Naive thymus-derived CD4-positive, alpha-beta T cell (primary cell): ENCODE results near the gene EVPL. TPM values are rescaled to one million over a fixed set of nuclear protein-coding genes. Genes with fewer than 3 reads are reported as not detected.

Experiments
- ATAC-seq: fragments of 150-1000 bp; cut with Tn5 transposase; 2 replicates; pipeline ENCODE4 v1.10.0; 2021; ENCODE audit warnings: mild to moderate bottlenecking, moderate library complexity
- CTCF ChIA-PET: fragments of 350-600 bp; sonication (Branson Sonifier 250); formaldehyde crosslinking; loops from one replicate; lab custom pipeline; 2021; ENCODE audit warnings: antibody characterized with exemption; lab: Charles Lee
- POLR2A ChIA-PET: fragments of 350-600 bp; sonication (Branson Sonifier 250); formaldehyde crosslinking; loops from one replicate; lab custom pipeline; 2021; ENCODE audit warnings: antibody characterized with exemption, inconsistent platforms; lab: Charles Lee
- DNase-seq, 9 donors: peaks; one replicate each; pipeline versions ENCODE4 v3.0.0 to v3.0.0-alpha.2; 2020 to 2022; ENCODE audit warnings: mixed read lengths in 1 of 9
- H3K27ac ChIP-seq: one replicate; pipeline ENCODE4 v1.7.0; 2013; ENCODE audit warnings: mild to moderate bottlenecking, low read depth, low read length, moderate library complexity
- H3K27me3 ChIP-seq, 2 donors: one replicate each; pipeline ENCODE4 v1.7.0; 2013; ENCODE audit warnings: low read length in 2 of 2, mild to moderate bottlenecking in 2 of 2, moderate library complexity in 2 of 2; ENCODE audit not compliant: control insufficient read depth in 2 of 2, insufficient read depth in 2 of 2
- H3K36me3 ChIP-seq, 3 experiments: 1 replicate in 2 of 3; 2 replicates in 1 of 3; pipeline ENCODE4 v1.7.0; 2013; ENCODE audit warnings: low read length in 3 of 3, mild to moderate bottlenecking in 3 of 3, moderate library complexity in 1 of 3; ENCODE audit not compliant: insufficient read depth in 3 of 3, control insufficient read depth in 2 of 3
- H3K4me1 ChIP-seq, 2 donors: one replicate each; pipeline ENCODE4 v1.7.0; 2013; ENCODE audit warnings: low read length in 2 of 2, mild to moderate bottlenecking in 2 of 2, moderate library complexity in 1 of 2; ENCODE audit not compliant: control insufficient read depth in 2 of 2, insufficient read depth in 2 of 2
- H3K4me3 ChIP-seq: 2 replicates; pipeline ENCODE4 v1.7.0; 2013; ENCODE audit warnings: mild to moderate bottlenecking, low read length
- H3K9me3 ChIP-seq, 3 experiments: 1 replicate in 2 of 3; 2 replicates in 1 of 3; pipeline ENCODE4 v1.7.0; 2013; ENCODE audit warnings: low read length in 3 of 3; ENCODE audit not compliant: control insufficient read depth in 2 of 3
- H3K27ac Mint-ChIP-seq, 9 donors: one replicate each; pipeline ENCODE4 v1.8.0; 2020 to 2022; ENCODE audit warnings: mixed read lengths in 9 of 9, mild to moderate bottlenecking in 8 of 9, moderate library complexity in 5 of 9, inconsistent platforms in 2 of 9
- H3K27me3 Mint-ChIP-seq, 5 donors: one replicate each; pipeline ENCODE4 v1.8.0; 2021 to 2022; ENCODE audit warnings: mixed read lengths in 5 of 5, mild to moderate bottlenecking in 1 of 5
- H3K36me3 Mint-ChIP-seq, 5 donors: one replicate each; pipeline ENCODE4 v1.8.0; 2020 to 2022; ENCODE audit warnings: mixed read lengths in 5 of 5, mild to moderate bottlenecking in 3 of 5, inconsistent platforms in 1 of 5
- H3K4me1 Mint-ChIP-seq, 7 donors: one replicate each; pipeline ENCODE4 v1.8.0; 2020 to 2022; ENCODE audit warnings: mixed read lengths in 7 of 7, mild to moderate bottlenecking in 3 of 7, inconsistent platforms in 1 of 7
- H3K4me3 Mint-ChIP-seq, 10 donors: one replicate each; pipeline ENCODE4 v1.8.0; 2020 to 2022; ENCODE audit warnings: mild to moderate bottlenecking in 10 of 10, mixed read lengths in 10 of 10, moderate library complexity in 6 of 10, inconsistent platforms in 2 of 10
- H3K9me3 Mint-ChIP-seq, 11 donors: one replicate each; pipeline ENCODE4 v1.8.0; 2020 to 2022; ENCODE audit warnings: mixed read lengths in 11 of 11, mild to moderate bottlenecking in 4 of 11, inconsistent platforms in 1 of 11, moderate library complexity in 1 of 11
- intact Hi-C, 2 donors: fragments of 100-400 bp; cut with micrococcal nuclease; formaldehyde crosslinking; loops; one replicate each; pipeline ENCODE4 v1.15.1; 2023
- polyA plus RNA-seq, 2 donors: library from polyadenylated mRNA; unstranded; fragments of 300-500 nt; fragmentation: Illumina TruSeq; gene quantifications; one replicate each; pipeline ENCODE4 v1.2.3, GENCODE V29; 2021
- total RNA-seq, 6 experiments: library from RNA in 5 of 6; stranded (reverse) in 5 of 6; gene quantifications; 1 replicate in 5 of 6; 2 replicates in 1 of 6; pipeline ENCODE4 v1.2.3 and lab custom pipeline; 2021 to 2026

Gene EVPL
- total and polyA plus RNA-seq, 7 experiments from 2014 or later = 0.07 to 2.7 (median 0.36) TPM; not detected in 1

DNA sequence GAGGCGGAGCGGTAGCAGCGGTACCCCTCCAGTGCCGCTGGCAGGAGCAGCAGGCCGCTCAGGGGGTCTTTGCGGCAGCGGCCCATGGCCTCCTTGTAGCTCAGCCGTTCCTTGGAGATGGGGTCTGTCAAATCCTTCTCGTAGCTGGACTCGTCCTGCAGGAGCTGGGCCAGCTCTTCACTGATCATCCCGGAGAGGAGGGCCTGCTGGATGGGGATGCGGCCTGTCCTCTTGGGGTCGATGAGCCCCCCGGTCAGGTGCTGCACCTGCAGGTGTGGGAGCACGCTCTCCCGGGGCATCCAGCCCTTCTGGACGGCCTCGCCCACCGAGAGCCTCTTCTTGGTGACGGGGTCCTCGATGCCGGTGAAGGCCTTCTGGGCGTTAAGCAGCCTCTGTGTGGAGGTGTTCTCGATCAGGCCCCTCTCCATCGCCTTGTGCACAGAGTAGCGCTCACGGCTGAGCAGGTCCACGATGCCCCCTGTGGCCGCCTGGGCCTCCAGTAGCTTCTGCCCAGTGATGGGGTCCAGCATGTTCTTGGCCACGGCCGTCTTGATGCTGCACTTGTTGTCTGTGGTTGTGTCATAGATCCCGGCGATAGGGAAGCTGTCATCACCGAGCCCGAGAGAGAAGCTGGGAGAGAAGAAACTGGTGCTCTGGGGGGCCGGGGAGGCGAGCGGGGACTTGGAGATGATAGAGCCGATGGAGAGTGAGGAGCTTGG lies 19.8 kb downstream of the EVPL start:
- Mint-ChIP-seq H3K9me3 (peaks cover 0 to 3% (median 0%) of the 10 kb centered on the region in 11 donors), H3K27me3 (no peaks in the 10 kb centered on the region), H3K4me3 (no peak overlapping the region), H3K36me3 (peaks cover 0 to 4% (median 0%) of the 10 kb centered on the region in 5 donors), H3K27ac (no peak overlapping the region), H3K4me1 (peaks cover 0 to 7% (median 4%) of the 10 kb centered on the region in 7 donors)
- Histone ChIP-seq H3K4me3 (no peak overlapping the region), H3K4me1 (no peaks in the 10 kb centered on the region), H3K27ac (no peak overlapping the region), H3K36me3 (no peaks in the 10 kb centered on the region), H3K27me3 (no peaks in the 10 kb centered on the region), H3K9me3 (no peaks in the 10 kb centered on the region)
- no peak for ATAC-seq
- intact Hi-C loops = no loop called here
- ChIA-PET CTCF (interaction anchor here (0.7 to 1.7 kb wide), 3 partner anchors 53 to 101 kb away, joined by 3 to 6 read pairs (median 6); no protein-coding TSS in a partner anchor), POLR2A (interaction anchor here (1.1 kb wide), 1 partner anchor 9 kb away, joined by 4 read pairs; no protein-coding TSS in a partner anchor)
- no peak for DNase-seq

DNA sequence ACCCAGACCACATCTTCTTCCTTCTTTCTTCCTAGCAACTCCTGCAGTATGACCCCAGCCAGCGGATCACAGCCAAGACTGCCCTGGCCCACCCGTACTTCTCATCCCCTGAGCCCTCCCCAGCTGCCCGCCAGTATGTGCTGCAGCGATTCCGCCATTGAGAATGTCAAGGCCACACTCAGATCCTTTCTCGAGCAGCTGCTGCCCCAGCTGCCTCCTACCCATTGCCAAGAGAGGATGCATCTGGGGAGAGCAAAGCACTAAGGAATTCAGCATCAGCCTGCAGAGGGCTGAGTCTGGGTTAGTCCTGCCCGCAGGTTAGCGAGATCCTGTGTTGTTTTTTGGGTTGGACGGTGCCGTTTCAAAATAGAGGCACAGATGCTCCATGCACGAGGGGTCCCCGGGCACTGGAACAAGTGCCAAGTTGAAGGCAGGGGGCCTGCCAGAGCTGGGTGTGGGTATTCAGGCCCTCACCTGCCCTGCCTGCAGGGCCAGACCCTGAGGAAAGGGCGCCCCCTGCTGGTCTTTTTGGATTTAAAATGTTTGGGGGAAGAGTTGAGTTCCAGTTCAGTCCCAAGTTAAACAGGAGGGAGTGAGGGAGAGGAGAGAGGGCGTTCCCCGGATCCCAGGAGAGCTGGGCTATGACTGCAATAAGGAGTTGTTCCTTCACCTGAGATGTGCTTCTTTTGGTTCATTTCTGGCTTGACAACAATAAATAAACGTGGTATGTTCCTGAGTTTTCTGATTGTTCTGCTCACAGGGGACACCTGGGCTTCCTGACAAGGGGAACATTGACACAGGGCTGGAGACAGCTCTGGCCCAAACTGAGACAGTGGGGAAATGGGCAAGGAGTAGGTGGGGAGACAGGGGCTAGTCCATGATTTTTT lies 21.6 kb downstream of the EVPL start:
- Mint-ChIP-seq H3K4me1 (peaks cover 0 to 7% (median 4%) of the 10 kb centered on the region in 7 donors), H3K9me3 (peaks cover 0 to 3% (median 0%) of the 10 kb centered on the region in 11 donors), H3K27ac (peak overlapping the region in 3 of 9 donors; percentile 47 to 65 (median 55)), H3K27me3 (no peaks in the 10 kb centered on the region), H3K36me3 (peaks cover 0 to 4% (median 0%) of the 10 kb centered on the region in 5 donors), H3K4me3 (no peak overlapping the region)
- H3K4me3 ChIP-seq = no peak overlapping the region
- DNase-seq (peak; percentile 57 to 87 (median 73)), ATAC-seq (peak; percentile 77)
- H3K27ac ChIP-seq = no peak overlapping the region
- H3K4me1 ChIP-seq = no peaks in the 10 kb centered on the region
- no peaks in the 10 kb centered on the region for H3K36me3 ChIP-seq
- intact Hi-C loops = loop anchor here (1.0 to 2.0 kb wide), 4 partner anchors 26 to 253 kb away; partner anchors contain the start of genes ACOX1 (in 1 of the 2), TEN1 (in 1 of the 2) and WBP2 (in 1 of the 2)
- H3K9me3 ChIP-seq = no peaks in the 10 kb centered on the region
- CTCF ChIA-PET = interaction anchor here (0.6 to 3.4 kb wide), 21 partner anchors 8 to 1955 kb away, joined by 3 to 33 read pairs (median 4); partner anchors contain the start of gene MRPL38
- H3K27me3 ChIP-seq = no peaks in the 10 kb centered on the region
- POLR2A ChIA-PET = interaction anchor here (0.6 to 1.8 kb wide), 7 partner anchors 25 to 211 kb away, joined by 3 to 10 read pairs (median 4); partner anchors contain the start of genes MRPL38 and WBP2

DNA sequence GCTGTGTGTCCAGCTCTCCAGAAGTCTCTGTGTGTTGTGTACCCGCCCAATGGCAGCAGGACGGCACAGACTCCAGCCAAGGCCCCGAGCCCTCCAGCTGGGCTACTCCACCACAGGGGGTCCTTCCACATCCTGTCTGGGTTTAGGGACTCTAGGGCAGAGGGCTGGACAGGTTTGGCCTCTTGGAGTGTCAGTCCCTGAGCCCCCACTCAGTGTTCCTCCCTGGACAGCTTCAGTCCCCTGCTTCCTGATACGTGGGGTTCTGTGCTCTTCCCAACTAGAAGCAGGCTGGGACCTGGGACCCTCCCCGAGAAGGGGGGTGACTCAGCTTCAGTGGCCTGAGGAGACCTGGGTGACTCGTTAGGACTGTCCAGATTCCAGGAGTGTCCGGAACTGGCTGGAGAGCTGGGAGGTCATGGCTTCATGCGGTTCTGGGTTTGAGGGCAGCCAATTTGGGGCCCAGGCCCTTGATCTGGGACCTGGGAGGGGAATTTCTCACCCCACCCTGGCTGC lies 22.3 kb downstream of the EVPL start:
- ATAC-seq = no peak
- DNase-seq = no peak
- H3K9me3 Mint-ChIP-seq = peaks cover 0 to 3% (median 0%) of the 10 kb centered on the region in 11 donors
- H3K27me3 ChIP-seq = no peaks in the 10 kb centered on the region
- ChIA-PET CTCF (interaction anchor here (0.7 to 3.4 kb wide), 15 partner anchors 8 to 394 kb away, joined by 3 to 33 read pairs (median 4); partner anchors contain the start of gene MRPL38), POLR2A (interaction anchor here (1.4 to 1.8 kb wide), 4 partner anchors 95 to 150 kb away, joined by 3 to 10 read pairs (median 4); partner anchors contain the start of genes MRPL38 and WBP2)
- H3K4me3 Mint-ChIP-seq = no peak overlapping the region
- peaks cover 0 to 4% (median 0%) of the 10 kb centered on the region in 5 donors for H3K36me3 Mint-ChIP-seq
- no peaks in the 10 kb centered on the region for H3K4me1 ChIP-seq
- intact Hi-C loops = loop anchor here (1.0 to 2.0 kb wide), 4 partner anchors 26 to 252 kb away; partner anchors contain the start of genes ACOX1 (in 1 of the 2), TEN1 (in 1 of the 2) and WBP2 (in 1 of the 2)
- H3K4me3 ChIP-seq = no peak overlapping the region
- H3K9me3 ChIP-seq = no peaks in the 10 kb centered on the region
- no peak overlapping the region for H3K27ac ChIP-seq
- no peaks in the 10 kb centered on the region for H3K27me3 Mint-ChIP-seq
- H3K4me1 Mint-ChIP-seq = peaks cover 0 to 7% (median 4%) of the 10 kb centered on the region in 7 donors
- no peak overlapping the region for H3K27ac Mint-ChIP-seq
- no peaks in the 10 kb centered on the region for H3K36me3 ChIP-seq

DNA sequence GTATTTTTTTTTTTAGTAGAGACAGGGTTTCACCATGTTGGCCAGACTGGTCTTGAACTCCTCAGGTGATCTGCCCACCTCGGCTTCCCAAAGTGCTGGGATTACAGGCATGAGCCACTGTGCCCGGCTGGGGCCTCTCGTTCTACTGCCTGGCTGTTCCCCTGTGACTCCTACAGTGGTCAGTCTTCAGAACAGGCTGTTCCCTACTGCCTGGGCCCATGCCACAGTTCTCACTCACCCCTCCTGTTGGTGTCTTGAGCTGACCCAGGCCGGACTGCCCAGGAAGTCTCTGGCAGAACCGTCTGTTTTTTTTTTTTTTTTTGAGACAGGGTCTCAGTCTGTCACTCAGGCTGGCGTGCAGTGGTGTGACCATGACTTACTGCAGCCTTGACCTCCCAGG lies 23.2 kb downstream of the EVPL start:
- H3K4me3 Mint-ChIP-seq = no peak overlapping the region
- no peak overlapping the region for H3K27ac ChIP-seq
- H3K27ac Mint-ChIP-seq = no peak overlapping the region
- CTCF ChIA-PET = interaction anchor here (0.6 to 3.4 kb wide), 9 partner anchors 10 to 394 kb away, joined by 3 to 33 read pairs (median 3); partner anchors contain the start of gene MRPL38
- intact Hi-C loops = loop anchor here in 1 of 2 donors (2.0 kb wide), 1 partner anchor 251 kb away; no protein-coding TSS in a partner anchor
- POLR2A ChIA-PET = interaction anchor here (0.7 to 1.8 kb wide), 2 partner anchors 35 to 94 kb away, joined by 3 to 4 read pairs; no protein-coding TSS in a partner anchor
- H3K9me3 ChIP-seq = no peaks in the 10 kb centered on the region
- no peaks in the 10 kb centered on the region for H3K36me3 ChIP-seq
- ATAC-seq (no peak), DNase-seq (no peak)
- no peaks in the 10 kb centered on the region for H3K4me1 ChIP-seq
- no peaks in the 10 kb centered on the region for H3K27me3 Mint-ChIP-seq
- H3K4me1 Mint-ChIP-seq = peaks cover 0 to 7% (median 4%) of the 10 kb centered on the region in 7 donors
- peaks cover 0 to 4% (median 0%) of the 10 kb centered on the region in 5 donors for H3K36me3 Mint-ChIP-seq
- no peak overlapping the region for H3K4me3 ChIP-seq
- H3K27me3 ChIP-seq = no peaks in the 10 kb centered on the region
- H3K9me3 Mint-ChIP-seq = peaks cover 0 to 3% (median 0%) of the 10 kb centered on the region in 11 donors

DNA sequence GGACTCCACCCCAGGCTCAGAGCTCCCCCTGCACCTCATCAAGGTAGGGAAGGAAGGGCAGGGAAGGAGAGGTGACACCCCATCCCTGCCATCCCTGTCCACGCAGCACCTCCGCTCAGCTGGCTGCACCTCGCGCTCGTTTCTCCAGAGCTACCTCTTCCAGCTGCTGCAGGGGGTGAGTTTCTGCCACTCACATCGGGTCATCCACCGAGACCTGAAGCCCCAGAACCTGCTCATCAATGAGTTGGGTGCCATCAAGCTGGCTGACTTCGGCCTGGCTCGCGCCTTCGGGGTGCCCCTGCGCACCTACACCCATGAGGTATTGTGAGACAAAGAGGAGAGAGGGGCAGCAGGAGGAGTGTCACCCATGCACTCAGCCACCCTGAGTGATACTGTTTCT lies 25.0 kb downstream of the EVPL start:
- ChIA-PET POLR2A (no interaction called here), CTCF (interaction anchor here (1.0 to 2.9 kb wide), 4 partner anchors 8 to 96 kb away, joined by 3 to 12 read pairs (median 7); no protein-coding TSS in a partner anchor)
- peaks cover 0 to 3% (median 0%) of the 10 kb centered on the region in 11 donors for H3K9me3 Mint-ChIP-seq
- Histone ChIP-seq H3K4me3 (no peak overlapping the region), H3K36me3 (no peaks in the 10 kb centered on the region), H3K4me1 (peaks cover 5% of the 10 kb centered on the region in 2 donors), H3K9me3 (no peaks in the 10 kb centered on the region), H3K27ac (no peak overlapping the region), H3K27me3 (no peaks in the 10 kb centered on the region)
- no peak overlapping the region for H3K4me3 Mint-ChIP-seq
- no peaks in the 10 kb centered on the region for H3K27me3 Mint-ChIP-seq
- no peak for ATAC-seq
- intact Hi-C loops = no loop called here
- peaks cover 0 to 4% (median under 1%) of the 10 kb centered on the region in 5 donors for H3K36me3 Mint-ChIP-seq
- no peak for DNase-seq
- H3K4me1 Mint-ChIP-seq = peaks cover 7 to 18% (median 11%) of the 10 kb centered on the region in 7 donors
- H3K27ac Mint-ChIP-seq = peak overlapping the region in 1 of 9 donors; percentile 31
